ENCODE measurements around the gene GSC2. TPM values are rescaled to one million over a fixed set of nuclear protein-coding genes. Genes with fewer than 3 reads are reported as not detected.

The GSC2 gene
- not detected for total RNA-seq

GRCh38 chr22:19149991-19150390 lies at the start of gene GSC2:
Gene GSC2, minus strand, starts transcription at chr22:19150292. Its CDS starts 9 bp downstream, at chr22:19150283.
- Mint-ChIP-seq H3K27ac (no peak within 1 kb of the TSS), H3K4me3 (peak within 1 kb of the TSS; percentile 66), H3K27me3 (peaks cover 26% of the 10 kb centered on the region), H3K9me3 (no peaks in the 10 kb centered on the region), H3K36me3 (ENCODE audit: low read depth) (peaks cover 14% of the 10 kb centered on the region), H3K4me1 (peaks cover 9% of the 10 kb centered on the region)
- no peak for ATAC-seq (replicated peaks)

GRCh38 chr22:19199479-19199878 lies 49.4 kb upstream of the GSC2 start:
- Mint-ChIP-seq H3K36me3 (ENCODE audit: low read depth) (no peaks in the 10 kb centered on the region), H3K27me3 (peaks cover 4% of the 10 kb centered on the region), H3K4me3 (no peak overlapping the region), H3K27ac (no peak overlapping the region), H3K9me3 (no peaks in the 10 kb centered on the region), H3K4me1 (no peaks in the 10 kb centered on the region)
- ATAC-seq (replicated peaks) = no peak

DNA sequence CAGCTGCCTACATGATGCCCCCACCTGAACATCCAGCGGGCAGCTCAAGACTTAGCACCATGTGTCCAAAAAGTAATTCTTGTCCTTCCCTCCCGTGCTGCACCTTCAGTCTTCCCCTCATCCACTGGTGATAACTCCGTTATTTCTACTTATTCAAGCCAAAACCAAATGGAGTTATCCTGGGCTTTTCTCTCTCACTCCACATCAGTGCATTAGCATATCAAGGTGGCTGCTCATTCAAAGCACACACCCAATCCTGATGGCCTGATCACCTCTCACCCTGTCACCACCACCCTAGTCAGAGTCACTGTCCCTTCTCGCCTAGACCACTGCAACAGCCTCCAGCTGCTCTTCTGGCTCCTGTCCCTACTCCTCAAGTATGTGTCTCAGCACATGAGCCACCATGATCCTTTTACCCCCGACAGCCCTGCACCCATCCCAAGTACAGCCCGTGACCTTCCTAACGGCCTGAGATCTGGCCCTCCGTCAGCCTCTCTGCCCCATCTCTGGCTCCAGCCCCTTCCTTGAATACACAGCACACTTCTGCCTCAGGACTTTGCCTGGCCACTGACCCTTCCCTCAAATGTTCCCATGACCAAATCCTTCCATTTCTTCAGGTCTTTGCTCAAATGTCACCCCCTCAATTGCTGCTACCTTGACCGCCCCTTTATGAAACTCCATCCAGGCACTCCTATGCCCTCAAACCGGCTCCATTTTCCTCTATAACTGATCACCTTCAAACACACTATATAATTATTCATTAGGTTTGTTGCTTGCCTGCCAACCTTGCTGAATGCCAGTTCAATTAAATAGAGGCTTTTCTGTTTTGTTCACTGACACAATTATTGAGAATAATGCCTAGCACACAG lies 48.1 kb upstream of the GSC2 start:
- H3K36me3 Mint-ChIP-seq (ENCODE audit: low read depth) = no peaks in the 10 kb centered on the region
- no peak overlapping the region for H3K4me3 Mint-ChIP-seq
- H3K9me3 Mint-ChIP-seq = no peaks in the 10 kb centered on the region
- no peak overlapping the region for H3K27ac Mint-ChIP-seq
- ATAC-seq (replicated peaks) = no peak
- H3K27me3 Mint-ChIP-seq = peaks cover 4% of the 10 kb centered on the region
- no peaks in the 10 kb centered on the region for H3K4me1 Mint-ChIP-seq

- Mint-ChIP-seq H3K36me3 (ENCODE audit: low read depth) (no peaks in the 10 kb centered on the region), H3K4me1 (no peaks in the 10 kb centered on the region), H3K9me3 (no peaks in the 10 kb centered on the region), H3K27me3 (peaks cover 4% of the 10 kb centered on the region), H3K27ac (no peak overlapping the region), H3K4me3 (no peak overlapping the region)
- ATAC-seq (replicated peaks) = no peak
These were observed 46.9 kb upstream of the GSC2 start for GRCh38 chr22:19196841-19197612.

DNA sequence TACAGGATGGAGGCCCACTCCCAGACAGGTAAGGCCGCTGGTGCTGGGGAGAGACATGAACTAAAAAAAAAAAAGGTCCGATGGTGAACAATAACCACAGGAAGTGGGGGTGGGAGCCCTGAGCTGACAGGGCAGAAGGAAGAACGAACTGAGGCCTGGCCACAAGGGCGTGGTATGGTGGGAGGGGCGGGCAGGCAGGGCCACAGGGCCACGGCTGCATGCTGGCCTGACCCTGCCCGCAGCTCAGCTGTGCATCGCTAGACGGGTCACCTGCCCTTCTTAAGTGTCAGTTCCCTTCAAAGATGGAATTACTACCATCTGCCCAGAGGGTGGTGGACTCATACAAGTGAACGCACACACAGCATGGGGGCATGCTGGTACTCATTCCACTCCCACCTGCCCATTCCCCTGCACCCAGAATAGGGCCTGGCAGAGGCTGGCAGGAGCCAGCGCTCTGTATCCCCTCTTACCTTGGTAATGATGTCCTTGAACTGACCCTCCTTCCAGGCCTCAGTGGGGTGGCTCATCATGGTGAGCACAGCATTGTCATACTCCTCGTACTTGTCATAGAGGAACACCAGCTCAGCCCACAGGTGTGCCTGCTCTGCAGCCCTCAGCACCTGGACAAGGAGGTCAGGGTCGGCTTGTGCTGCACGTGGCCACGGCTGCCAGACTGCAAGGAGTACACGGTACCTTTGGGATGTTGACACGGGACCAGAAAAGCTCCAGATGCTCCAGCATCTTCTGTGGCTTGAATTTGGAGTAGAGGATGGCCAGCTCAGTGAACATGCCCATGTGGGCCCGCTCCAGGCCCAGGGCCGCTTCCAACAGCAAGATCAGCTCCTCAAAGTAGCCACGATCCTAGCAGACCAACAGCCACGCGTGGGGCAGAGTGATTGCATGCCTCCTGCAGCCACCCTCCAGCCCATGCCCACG lies 46.0 kb upstream of the GSC2 start:
- Mint-ChIP-seq H3K27ac (no peak overlapping the region), H3K36me3 (ENCODE audit: low read depth) (no peaks in the 10 kb centered on the region), H3K4me1 (no peaks in the 10 kb centered on the region), H3K27me3 (peaks cover 4% of the 10 kb centered on the region), H3K4me3 (no peak overlapping the region), H3K9me3 (no peaks in the 10 kb centered on the region)
- ATAC-seq (replicated peaks) = peak; percentile 70

DNA sequence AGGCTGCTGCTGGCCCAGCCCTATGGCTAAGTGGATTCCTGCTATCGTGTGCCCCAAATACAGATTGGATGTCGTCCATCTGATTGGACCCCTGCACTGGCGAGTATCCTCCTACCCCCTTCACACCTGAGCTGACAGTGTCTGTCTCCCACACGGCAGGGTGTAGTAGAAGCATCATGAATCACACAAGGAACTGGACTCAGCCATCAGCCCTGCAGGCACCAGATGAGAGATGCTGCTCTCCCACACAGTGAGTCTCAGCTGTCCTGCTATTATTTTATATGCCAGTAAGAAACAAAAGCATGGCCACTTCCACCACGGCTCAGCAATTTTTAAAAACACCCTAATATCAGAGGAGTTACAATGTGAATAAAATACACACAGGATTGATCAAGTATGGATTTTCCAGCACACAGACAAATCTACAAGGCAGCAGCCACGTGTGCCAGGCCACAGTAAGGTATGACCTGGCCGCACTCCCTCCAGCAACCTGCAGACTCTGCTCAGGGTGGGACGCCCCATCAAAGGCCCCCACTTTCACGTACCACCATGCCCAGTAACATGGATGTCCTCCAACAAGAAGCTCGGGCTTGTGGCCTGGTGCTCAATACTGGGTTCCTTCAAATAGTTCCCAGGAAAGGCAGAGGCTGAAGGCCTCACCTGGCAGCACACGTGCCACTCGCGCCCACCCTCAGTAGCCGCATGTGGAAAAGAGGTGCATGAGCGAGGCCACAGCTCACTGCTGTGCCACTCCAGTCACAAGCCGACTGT lies 44.9 kb upstream of the GSC2 start:
- no peak overlapping the region for H3K4me3 Mint-ChIP-seq
- no peak overlapping the region for H3K27ac Mint-ChIP-seq
- H3K27me3 Mint-ChIP-seq = peaks cover 4% of the 10 kb centered on the region
- no peaks in the 10 kb centered on the region for H3K9me3 Mint-ChIP-seq
- no peak for ATAC-seq (replicated peaks)
- H3K4me1 Mint-ChIP-seq = no peaks in the 10 kb centered on the region
- no peaks in the 10 kb centered on the region for H3K36me3 Mint-ChIP-seq (ENCODE audit: low read depth)

DNA sequence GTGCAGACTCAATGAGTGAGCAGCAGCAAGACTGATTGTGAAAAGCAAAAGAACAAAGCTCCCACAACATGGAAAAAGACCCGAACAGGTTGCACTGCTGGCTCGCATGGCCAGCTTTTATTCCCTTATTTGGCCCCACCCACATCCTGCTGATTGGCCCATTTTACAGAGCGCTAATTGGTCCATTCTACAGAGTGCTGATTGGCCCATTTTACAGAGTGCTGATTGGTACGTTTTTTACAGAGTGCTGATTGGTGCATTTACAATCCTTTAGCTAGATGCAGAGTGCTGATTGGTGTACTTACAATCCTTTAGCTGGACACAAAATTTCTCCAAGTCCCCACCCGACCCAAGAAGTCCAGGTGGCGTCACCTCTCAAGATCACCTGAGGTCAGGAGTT lies 43.8 kb upstream of the GSC2 start:
- no peak overlapping the region for H3K27ac Mint-ChIP-seq
- H3K4me3 Mint-ChIP-seq = no peak overlapping the region
- no peaks in the 10 kb centered on the region for H3K4me1 Mint-ChIP-seq
- peaks cover 4% of the 10 kb centered on the region for H3K27me3 Mint-ChIP-seq
- no peaks in the 10 kb centered on the region for H3K36me3 Mint-ChIP-seq (ENCODE audit: low read depth)
- ATAC-seq (replicated peaks) = no peak
- no peaks in the 10 kb centered on the region for H3K9me3 Mint-ChIP-seq

DNA sequence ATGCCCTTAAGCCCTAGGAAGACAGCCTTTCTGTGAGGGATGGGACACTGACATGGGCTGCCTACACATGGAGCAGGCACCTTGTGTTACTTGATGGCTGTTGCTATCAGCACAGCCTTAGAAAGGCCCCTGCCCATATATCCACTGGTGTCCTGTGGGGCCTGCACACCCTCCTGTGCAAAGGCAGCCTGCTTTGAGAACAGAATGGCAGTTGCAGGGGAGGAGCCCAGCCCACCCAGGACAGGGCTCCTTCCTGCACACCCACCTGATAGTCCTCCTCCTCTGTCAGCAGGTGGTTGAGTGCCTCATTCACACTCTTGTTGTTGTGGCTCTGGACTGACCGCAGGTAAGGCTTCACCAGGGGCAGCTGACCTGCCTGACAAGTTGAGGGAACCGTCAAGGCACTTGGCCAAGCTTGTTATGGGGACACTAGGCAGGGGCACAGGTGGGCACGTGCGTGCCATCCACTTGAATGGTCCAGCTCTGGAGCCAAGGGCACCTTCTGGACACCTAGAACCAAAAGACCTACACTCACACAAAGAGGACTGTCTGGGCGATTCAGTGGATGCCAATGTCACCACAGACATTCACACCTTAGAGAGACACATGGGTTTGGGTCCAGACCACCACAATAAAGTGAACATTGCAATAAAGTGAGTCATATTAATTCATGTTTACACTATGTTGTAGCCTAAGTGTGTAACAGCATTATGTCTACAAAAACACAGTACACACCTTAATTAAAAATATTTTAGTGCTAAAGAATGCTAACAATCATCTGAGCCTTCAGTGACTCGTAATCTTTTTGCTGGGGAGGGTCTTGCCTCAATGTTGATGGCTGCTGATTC lies 37.8 kb upstream of the GSC2 start:
- no peak overlapping the region for H3K4me3 Mint-ChIP-seq
- H3K36me3 Mint-ChIP-seq (ENCODE audit: low read depth) = no peaks in the 10 kb centered on the region
- no peaks in the 10 kb centered on the region for H3K9me3 Mint-ChIP-seq
- H3K4me1 Mint-ChIP-seq = no peaks in the 10 kb centered on the region
- no peak for ATAC-seq (replicated peaks)
- H3K27ac Mint-ChIP-seq = no peak overlapping the region
- H3K27me3 Mint-ChIP-seq = no peaks in the 10 kb centered on the region

- Mint-ChIP-seq H3K9me3 (no peaks in the 10 kb centered on the region), H3K27ac (no peak overlapping the region), H3K36me3 (ENCODE audit: low read depth) (no peaks in the 10 kb centered on the region), H3K4me1 (peaks cover 16% of the 10 kb centered on the region), H3K27me3 (no peaks in the 10 kb centered on the region), H3K4me3 (no peak overlapping the region)
- no peak for ATAC-seq (replicated peaks)
These were observed 34.3 kb upstream of the GSC2 start for GRCh38 chr22:19184276-19184997.

- no peak overlapping the region for H3K27ac Mint-ChIP-seq
- H3K4me1 Mint-ChIP-seq = peaks cover 16% of the 10 kb centered on the region
- ATAC-seq (replicated peaks) = no peak
- H3K36me3 Mint-ChIP-seq (ENCODE audit: low read depth) = no peaks in the 10 kb centered on the region
- no peaks in the 10 kb centered on the region for H3K9me3 Mint-ChIP-seq
- no peak overlapping the region for H3K4me3 Mint-ChIP-seq
- H3K27me3 Mint-ChIP-seq = no peaks in the 10 kb centered on the region
These were observed 33.1 kb upstream of the GSC2 start for GRCh38 chr22:19183216-19183615.

DNA sequence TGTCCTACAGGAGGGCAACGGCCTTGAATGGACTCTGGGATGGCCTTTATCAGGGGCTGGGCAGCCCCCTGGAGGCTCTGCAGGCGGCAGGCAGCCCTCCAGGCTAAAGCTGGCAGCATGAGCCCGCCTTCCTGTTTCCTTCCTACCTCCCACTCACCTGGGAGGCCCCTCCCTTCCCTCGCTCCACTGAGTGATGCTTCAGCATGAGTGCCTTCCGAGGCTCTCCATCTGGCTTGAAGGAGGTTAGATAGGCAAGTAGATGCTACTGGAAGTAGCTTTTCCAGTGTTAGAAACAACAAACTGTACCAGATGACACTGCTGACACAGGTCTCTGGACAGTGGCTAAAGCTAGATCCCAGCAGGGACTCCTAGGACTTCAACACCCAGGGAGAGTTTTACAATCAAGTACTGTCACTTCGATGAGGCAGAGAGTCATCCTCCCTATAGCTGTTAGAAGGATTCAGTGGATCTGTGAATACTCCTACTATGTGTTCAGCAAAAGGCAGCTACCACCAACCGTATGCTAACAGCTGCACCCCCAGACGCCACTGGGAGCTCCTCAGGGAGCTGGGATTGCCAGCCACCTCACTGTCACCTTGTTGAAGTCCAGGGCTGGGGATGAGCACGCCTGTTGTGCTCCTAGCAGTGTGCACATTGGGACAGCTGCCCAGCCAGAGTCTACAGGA lies 32.5 kb upstream of the GSC2 start:
- Mint-ChIP-seq H3K4me1 (peaks cover 16% of the 10 kb centered on the region), H3K4me3 (peak overlapping the region; percentile 55), H3K27ac (peak overlapping the region; percentile 75), H3K27me3 (no peaks in the 10 kb centered on the region), H3K9me3 (no peaks in the 10 kb centered on the region), H3K36me3 (ENCODE audit: low read depth) (no peaks in the 10 kb centered on the region)
- ATAC-seq (replicated peaks) = no peak

- Mint-ChIP-seq H3K27ac (peak overlapping the region; percentile 75), H3K9me3 (no peaks in the 10 kb centered on the region), H3K4me1 (peaks cover 16% of the 10 kb centered on the region), H3K4me3 (peak overlapping the region; percentile 55), H3K36me3 (ENCODE audit: low read depth) (no peaks in the 10 kb centered on the region), H3K27me3 (no peaks in the 10 kb centered on the region)
- ATAC-seq (replicated peaks) = no peak
These were observed 31.8 kb upstream of the GSC2 start for GRCh38 chr22:19181786-19182471.
